ENCODE measurements around the gene KRTAP21-2. TPM values are rescaled to one million over a fixed set of nuclear protein-coding genes. Genes with fewer than 3 reads are reported as not detected.

Gene KRTAP21-2
- total RNA-seq, 1 experiment from 2014 or later, result not detected

- H3K18ac ChIP-seq (ENCODE audit: insufficient read length, low read depth, low read length), result no peak within 1 kb of the TSS
- no peak within 1 kb of the TSS for H2BK5ac ChIP-seq (ENCODE audit: insufficient read length, low read length)
- no peaks in the 10 kb centered on the region for H3K79me1 ChIP-seq (ENCODE audit: insufficient read depth, low read depth, low read length, poor library complexity, severe bottlenecking)
- no peak within 1 kb of the TSS for H4K91ac ChIP-seq (ENCODE audit: insufficient read length, low read depth, low read length)
- no peak within 1 kb of the TSS for H3T11ph ChIP-seq (ENCODE audit: low read length)
- H3K27ac Mint-ChIP-seq, result no peak within 1 kb of the TSS
- no peak within 1 kb of the TSS for H3K4ac ChIP-seq (ENCODE audit: low read depth, low read length)
- WGBS (ENCODE audit: extremely low coverage, insufficient read length, low lambda C conversion rate), result no CpG with 5 or more reads among the region's 3 CpGs
- H3K4me2 ChIP-seq (ENCODE audit: insufficient read depth, insufficient read length, low read length), result no peak within 1 kb of the TSS
- H3K36me3 Mint-ChIP-seq (ENCODE audit: insufficient read depth in 1 of 3, low read depth in 3 of 3), result peaks cover 0 to 21% (median 0%) of the 10 kb centered on the region in 3 experiments; a peak in 3 of 7 replicates
- no peaks in the 10 kb centered on the region for H3K4me1 ChIP-seq (ENCODE audit: insufficient read depth, low read length)
- H2BK120ac ChIP-seq (ENCODE audit: low read depth, low read length, poor library complexity, severe bottlenecking), result no peak within 1 kb of the TSS
- no peak within 1 kb of the TSS for H2BK15ac ChIP-seq (ENCODE audit: low read depth, low read length)
- no peak within 1 kb of the TSS for H2AK5ac ChIP-seq (ENCODE audit: insufficient read length, low read length)
- H3K9me3 Mint-ChIP-seq, result peaks cover 0 to 12% of the 10 kb centered on the region in 2 experiments; a peak in 2 of 5 replicates
- H3K23me2 ChIP-seq (ENCODE audit: insufficient read length, low read depth, low read length, poor library complexity, severe bottlenecking), result no peaks in the 10 kb centered on the region
- no peaks in the 10 kb centered on the region for H3K27me3 ChIP-seq (ENCODE audit: insufficient read depth, low read length)
- H3K56ac ChIP-seq (ENCODE audit: insufficient read length, low read depth, low read length), result no peak within 1 kb of the TSS
- no peak within 1 kb of the TSS for H3K9ac ChIP-seq (ENCODE audit: extremely low read depth, insufficient read length, low read length)
- H4K8ac ChIP-seq (replicated peaks; ENCODE audit: insufficient read length, low read depth, low read length), result no peak within 1 kb of the TSS
- no peaks in the 10 kb centered on the region for H3K9me3 ChIP-seq (ENCODE audit: control insufficient read depth, low read depth, low read length)
- no peak within 1 kb of the TSS for H3K4me3 Mint-ChIP-seq
- no peak within 1 kb of the TSS for H3K27ac ChIP-seq (ENCODE audit: insufficient read length, low read depth, low read length)
- no peaks in the 10 kb centered on the region for H3K4me1 Mint-ChIP-seq
- no peak for TF ChIP-seq CTCF (conservative IDR thresholded peaks at IDR 0.05)
- no peak within 1 kb of the TSS for H2AFZ ChIP-seq (ENCODE audit: low read length)
- no peak within 1 kb of the TSS for H2BK20ac ChIP-seq (ENCODE audit: low read depth, low read length, poor library complexity, severe bottlenecking)
- peaks cover 3% of the 10 kb centered on the region; the same call in 1 of the 2 replicates for H3K27me3 Mint-ChIP-seq (ENCODE audit: low read depth)
- no peaks in the 10 kb centered on the region for H4K20me1 ChIP-seq (ENCODE audit: control insufficient read depth, insufficient read depth, insufficient read length)
- H3K79me2 ChIP-seq (ENCODE audit: insufficient read depth, low read length), result no peaks in the 10 kb centered on the region
- no peak within 1 kb of the TSS for H2BK12ac ChIP-seq (ENCODE audit: insufficient read length, low read depth, low read length)
- no peak within 1 kb of the TSS for H4K5ac ChIP-seq (ENCODE audit: insufficient read length, low read depth, low read length)
- no peak for DNase-seq
- H3K23ac ChIP-seq (ENCODE audit: insufficient read length, low read depth, low read length), result no peak within 1 kb of the TSS
- H3K14ac ChIP-seq (ENCODE audit: insufficient read depth, low read length), result no peak within 1 kb of the TSS
Observed at GRCh38 chr21:30718239-30718909, 28.7 kb downstream of the KRTAP21-2 start, which contains the start of gene KRTAP21-3. Gene KRTAP21-3, minus strand, starts transcription at chr21:30718777. Its CDS starts 18 bp downstream, at chr21:30718759.
